Esophagus squamous epithelium (tissue), 5 donors: Measurements from ENCODE around the gene TMEM182. TPM values are rescaled to one million over a fixed set of nuclear protein-coding genes. Genes with fewer than 3 reads are reported as not detected.

Experiments used
- DNase-seq: peaks from one replicate; lab custom pipeline; 2025; lab: John Stamatoyannopoulos, UW
- H3K27ac ChIP-seq, 4 donors: fragments of 200-600 bp; sonication (generic); one replicate each; pipeline ENCODE4 v1.5.1; 2016 to 2019; ENCODE audit warnings: mild to moderate bottlenecking in 1 of 4
- H3K27me3 ChIP-seq, 4 donors: fragments of 200-600 bp; sonication (generic); 1 replicate in 3 of 4; 2 replicates in 1 of 4; pipeline versions ENCODE4 v1.5.1 to v1.6.0; 2017 to 2021; ENCODE audit warnings: antibody characterized with exemption in 1 of 4
- H3K36me3 ChIP-seq, 3 donors: fragments of 200-600 bp; sonication (generic); one replicate each; pipeline ENCODE4 v1.5.1; 2016 to 2019
- H3K4me1 ChIP-seq, 3 donors: fragments of 200-600 bp; sonication (generic); one replicate each; pipeline ENCODE4 v1.5.1; 2017 to 2019
- H3K4me3 ChIP-seq, 4 donors: fragments of 200-600 bp; sonication (generic); 1 replicate in 3 of 4; 2 replicates in 1 of 4; pipeline ENCODE4 v1.5.1; 2016 to 2019; ENCODE audit warnings: mild to moderate bottlenecking in 2 of 4, moderate library complexity in 1 of 4
- H3K9me3 ChIP-seq, 3 donors: fragments of 200-600 bp; sonication (generic); one replicate each; pipeline ENCODE4 v1.5.1; 2016 to 2019
- POLR2A ChIP-seq, 4 donors: fragments of 450-650 bp; IDR thresholded peaks; one replicate each; pipeline ENCODE4 v1.6.1; 2017; ENCODE audit warnings: antibody characterized with exemption in 4 of 4, mild to moderate bottlenecking in 4 of 4, moderate library complexity in 3 of 4
- WGBS, 2 donors: methylation state at CpG; one replicate each; pipeline ENCODE4 v1.1.5; 2018; 5-methylcytosine and 5-hydroxymethylcytosine counted together
- intact Hi-C: fragments of 100-400 bp; cut with DNase I; formaldehyde crosslinking; loops from one replicate; pipeline ENCODE4 v1.15.0; 2022
- total RNA-seq, 4 donors: library from RNA; depleted of rRNA; stranded (reverse); fragments of >200 nt; gene quantifications; one replicate each; pipeline ENCODE4 v1.1.0, GENCODE V29; 2016
- TF ChIP-seq, protein P1 (sequence below), 6 experiments: fragments of 450-650 bp in 4 of 6; fragments of 200-600 bp in 2 of 6; sonication (generic) in 2 of 6; IDR thresholded peaks; one replicate each; pipeline ENCODE4 v1.5.1; 2016 to 2019; ENCODE audit warnings: antibody characterized with exemption in 6 of 6, mild to moderate bottlenecking in 4 of 6, moderate library complexity in 4 of 6
- donor health status: DM: yes; HTN: yes; CAD: no.

TMEM182 gene
- total RNA-seq, 4 donors from 2014 or later: 0.45 to 3.0 (median 1.6) TPM

DNA sequence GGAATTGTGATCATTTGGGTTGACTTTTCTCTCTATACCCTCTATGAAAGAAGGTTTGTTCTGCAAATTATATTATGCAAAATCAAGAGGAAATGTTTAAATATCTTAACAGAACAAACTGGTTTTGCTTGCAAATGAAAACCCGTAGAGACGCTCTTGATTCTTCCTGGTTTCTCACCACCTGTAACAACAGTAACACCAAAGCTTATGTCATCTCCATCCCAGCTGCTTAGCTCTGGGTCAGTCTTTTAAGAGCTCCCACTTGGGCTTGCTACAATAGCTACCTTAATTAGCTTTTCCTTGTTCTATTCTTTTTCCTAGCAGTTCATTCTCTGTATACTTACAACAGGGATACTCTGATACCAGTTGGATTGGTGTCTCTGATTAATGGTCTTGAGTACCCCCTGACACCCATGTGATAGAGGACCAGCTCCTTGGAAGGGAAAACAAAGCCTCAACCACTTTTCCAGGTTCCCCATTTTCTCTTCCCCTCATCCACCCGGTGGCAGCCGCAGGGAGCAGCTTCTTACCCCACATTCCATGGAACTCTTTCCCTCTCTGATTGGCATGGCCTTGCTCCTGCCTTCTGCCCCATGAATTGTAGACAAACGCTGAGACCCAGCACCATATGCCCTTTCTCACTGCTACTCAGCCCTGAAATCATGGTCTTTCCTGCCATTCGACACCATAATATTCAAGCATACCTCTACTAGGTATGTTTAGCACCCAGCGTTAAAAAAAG lies 27.7 kb downstream of the TMEM182 start:
- no peak overlapping the region for H3K4me3 ChIP-seq
- H3K4me1 ChIP-seq: peaks cover 0 to 21% (median 0%) of the 10 kb centered on the region in 3 donors
- no peaks in the 10 kb centered on the region for H3K9me3 ChIP-seq
- DNase-seq: no peak
- H3K27ac ChIP-seq: peak overlapping the region in 2 of 4 donors; percentile 12 to 14
- TF ChIP-seq POLR2A (IDR thresholded peaks at IDR 0.05): no peak
- TF ChIP-seq, protein P1, sequence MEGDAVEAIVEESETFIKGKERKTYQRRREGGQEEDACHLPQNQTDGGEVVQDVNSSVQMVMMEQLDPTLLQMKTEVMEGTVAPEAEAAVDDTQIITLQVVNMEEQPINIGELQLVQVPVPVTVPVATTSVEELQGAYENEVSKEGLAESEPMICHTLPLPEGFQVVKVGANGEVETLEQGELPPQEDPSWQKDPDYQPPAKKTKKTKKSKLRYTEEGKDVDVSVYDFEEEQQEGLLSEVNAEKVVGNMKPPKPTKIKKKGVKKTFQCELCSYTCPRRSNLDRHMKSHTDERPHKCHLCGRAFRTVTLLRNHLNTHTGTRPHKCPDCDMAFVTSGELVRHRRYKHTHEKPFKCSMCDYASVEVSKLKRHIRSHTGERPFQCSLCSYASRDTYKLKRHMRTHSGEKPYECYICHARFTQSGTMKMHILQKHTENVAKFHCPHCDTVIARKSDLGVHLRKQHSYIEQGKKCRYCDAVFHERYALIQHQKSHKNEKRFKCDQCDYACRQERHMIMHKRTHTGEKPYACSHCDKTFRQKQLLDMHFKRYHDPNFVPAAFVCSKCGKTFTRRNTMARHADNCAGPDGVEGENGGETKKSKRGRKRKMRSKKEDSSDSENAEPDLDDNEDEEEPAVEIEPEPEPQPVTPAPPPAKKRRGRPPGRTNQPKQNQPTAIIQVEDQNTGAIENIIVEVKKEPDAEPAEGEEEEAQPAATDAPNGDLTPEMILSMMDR (IDR thresholded peaks at IDR 0.05): no peak
- H3K27me3 ChIP-seq: no peaks in the 10 kb centered on the region
- H3K36me3 ChIP-seq: no peaks in the 10 kb centered on the region
- intact Hi-C loops: no loop called here
- WGBS, 2 donors: 78 to 79% methylated on average over 7 of the region's 7 CpGs

DNA sequence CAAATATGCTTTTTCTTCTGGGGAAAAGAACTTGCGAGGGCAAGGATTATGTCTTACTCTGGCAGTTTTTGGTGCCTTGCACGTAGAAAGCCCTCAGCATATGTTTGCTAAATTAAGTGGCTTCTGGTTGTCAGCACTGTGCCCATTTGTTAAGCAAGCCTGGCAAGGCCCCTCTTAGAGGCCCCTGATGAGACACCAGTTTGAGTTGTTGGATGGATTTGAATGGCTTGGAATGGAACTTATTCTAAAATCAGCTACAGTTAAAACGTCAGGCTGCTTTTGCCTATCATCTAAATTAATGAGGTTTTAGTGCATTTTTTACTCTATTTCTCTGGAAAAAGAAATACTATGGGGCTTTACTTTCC lies 28.2 kb downstream of the TMEM182 start:
- 76 to 89% methylated on average over 3 of the region's 3 CpGs for WGBS, 2 donors
- H3K4me1 ChIP-seq: peaks cover 0 to 21% (median 0%) of the 10 kb centered on the region in 3 donors
- no peaks in the 10 kb centered on the region for H3K36me3 ChIP-seq
- peak overlapping the region in 1 of 4 donors; percentile 12 for H3K27ac ChIP-seq
- no peak for DNase-seq
- no peak overlapping the region for H3K4me3 ChIP-seq
- TF ChIP-seq POLR2A (IDR thresholded peaks at IDR 0.05): no peak
- TF ChIP-seq, protein P1 (IDR thresholded peaks at IDR 0.05): no peak
- intact Hi-C loops: no loop called here
- H3K27me3 ChIP-seq: no peaks in the 10 kb centered on the region
- H3K9me3 ChIP-seq: no peaks in the 10 kb centered on the region

DNA sequence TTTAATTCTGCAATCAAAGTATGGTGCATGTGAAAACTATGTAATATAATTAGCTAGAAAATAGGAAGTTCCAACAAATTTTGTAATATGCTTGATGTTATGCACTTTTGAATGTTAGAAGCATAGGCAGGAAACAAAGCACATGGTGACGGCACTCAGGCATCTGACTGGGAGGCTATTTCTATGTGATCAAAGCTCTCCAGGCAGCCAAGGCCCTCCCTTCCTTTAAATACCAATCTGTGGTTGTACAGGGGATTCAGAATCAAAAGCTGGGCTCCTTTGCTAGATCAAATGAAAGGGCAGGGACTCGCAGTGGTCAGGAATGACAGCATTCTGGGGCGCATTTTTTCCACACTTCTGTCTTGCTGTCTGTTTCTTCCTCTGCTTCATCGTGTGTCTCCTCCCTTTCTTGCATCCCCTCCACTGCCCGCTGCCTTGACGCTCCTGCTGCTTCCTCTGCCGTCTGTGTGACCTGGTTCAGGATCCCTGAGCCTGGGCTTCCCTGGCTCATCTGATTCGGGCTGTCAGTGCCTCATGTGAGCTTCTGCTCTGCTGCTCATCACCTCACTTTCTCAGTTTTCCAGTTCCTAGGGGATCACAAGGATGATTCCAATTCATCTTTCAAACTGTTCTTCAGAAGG lies 30.9 kb downstream of the TMEM182 start:
- H3K36me3 ChIP-seq: no peaks in the 10 kb centered on the region
- H3K4me3 ChIP-seq: no peak overlapping the region
- intact Hi-C loops: no loop called here
- TF ChIP-seq, protein P1 (IDR thresholded peaks at IDR 0.05): no peak
- no peak for TF ChIP-seq POLR2A (IDR thresholded peaks at IDR 0.05)
- peaks cover 0 to 21% (median 0%) of the 10 kb centered on the region in 3 donors for H3K4me1 ChIP-seq
- 82 to 90% methylated on average over 8 of the region's 8 CpGs for WGBS, 2 donors
- H3K27me3 ChIP-seq: no peaks in the 10 kb centered on the region
- no peaks in the 10 kb centered on the region for H3K9me3 ChIP-seq
- H3K27ac ChIP-seq: no peak overlapping the region
- DNase-seq: no peak

DNA sequence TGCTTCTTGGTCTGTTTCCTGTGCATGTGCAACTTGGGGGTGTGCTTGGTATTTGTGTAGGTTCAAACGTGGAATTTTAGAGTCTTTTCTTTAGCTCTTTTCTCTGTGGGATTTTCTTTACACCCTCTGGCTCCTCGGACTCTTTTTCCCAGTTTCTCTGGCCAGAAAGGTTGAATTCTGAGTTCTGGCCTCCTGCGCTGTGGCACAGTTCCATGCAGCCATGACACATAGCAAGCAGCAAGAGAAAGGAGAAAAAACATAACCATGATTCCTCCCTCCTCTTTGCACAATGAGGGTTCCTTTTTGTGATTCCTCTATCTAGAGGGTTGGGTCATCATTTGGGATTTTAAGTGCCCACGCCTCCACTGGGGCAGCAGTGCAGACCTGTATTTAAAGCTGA lies 33.8 kb downstream of the TMEM182 start:
- intact Hi-C loops: no loop called here
- WGBS, 2 donors: 69 to 85% methylated on average over 3 to 4 of the region's 4 CpGs
- H3K4me1 ChIP-seq: no peaks in the 10 kb centered on the region
- no peak for DNase-seq
- H3K27me3 ChIP-seq: no peaks in the 10 kb centered on the region
- H3K9me3 ChIP-seq: peaks cover 0 to 14% (median 0%) of the 10 kb centered on the region in 3 donors
- peaks cover 0 to 21% (median 0%) of the 10 kb centered on the region in 3 donors for H3K36me3 ChIP-seq
- TF ChIP-seq, protein P1 (IDR thresholded peaks at IDR 0.05): no peak
- TF ChIP-seq POLR2A (IDR thresholded peaks at IDR 0.05): no peak
- H3K27ac ChIP-seq: no peak overlapping the region
- H3K4me3 ChIP-seq: no peak overlapping the region

DNA sequence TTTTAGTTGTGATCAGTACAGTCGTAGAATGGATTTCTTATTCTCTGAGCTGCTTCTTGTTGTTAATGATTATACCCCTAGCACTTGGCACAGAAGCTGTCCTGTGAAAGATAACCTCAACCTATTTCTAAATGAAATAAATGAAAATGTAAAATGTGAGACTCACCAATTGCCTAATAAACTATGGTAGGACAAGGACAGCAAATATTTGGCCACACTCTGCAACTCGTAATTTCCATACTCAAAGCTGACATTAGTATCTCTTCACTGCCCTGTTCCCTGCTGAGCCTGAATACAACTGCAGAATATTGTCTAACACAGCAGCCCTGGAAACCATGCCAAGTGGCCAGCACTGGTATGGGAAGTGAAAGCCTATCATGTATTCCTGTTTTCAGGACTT lies 34.5 kb downstream of the TMEM182 start:
- DNase-seq: no peak
- Histone ChIP-seq H3K4me1 (no peaks in the 10 kb centered on the region), H3K36me3 (peaks cover 0 to 26% (median 0%) of the 10 kb centered on the region in 3 donors), H3K9me3 (peaks cover 0 to 21% (median 6%) of the 10 kb centered on the region in 3 donors), H3K27me3 (no peaks in the 10 kb centered on the region), H3K27ac (no peak overlapping the region), H3K4me3 (no peak overlapping the region)
- TF ChIP-seq POLR2A (IDR thresholded peaks at IDR 0.05): no peak
- TF ChIP-seq, protein P1 (IDR thresholded peaks at IDR 0.05): no peak
- intact Hi-C loops: no loop called here
- 78 to 91% methylated on average over 2 of the region's 2 CpGs for WGBS, 2 donors
